Stimulated activated naive CD8-positive, alpha-beta T cell treated with anti-CD3 and anti-CD28 coated beads, Interleukin-15, amount 100 ng/mL, for 72 hours (primary cell): ENCODE data around the gene ARTN.

Experiments
- ATAC-seq: fragments of 150-1000 bp; cut with Tn5 transposase; 2 replicates; pipeline ENCODE4 v1.10.0; 2021; ENCODE audit warnings: mild to moderate bottlenecking, moderate library complexity
- DNase-seq, 2 donors: peaks; one replicate each; pipeline ENCODE4 v3.0.0; 2021 to 2022
- H3K27ac Mint-ChIP-seq, 2 donors: one replicate each; pipeline ENCODE4 v1.8.0; 2022; ENCODE audit warnings: mild to moderate bottlenecking in 2 of 2, mixed read lengths in 2 of 2, moderate library complexity in 2 of 2
- H3K27me3 Mint-ChIP-seq: one replicate; pipeline ENCODE4 v1.8.0; 2022; ENCODE audit warnings: mixed read lengths
- H3K4me1 Mint-ChIP-seq: one replicate; pipeline ENCODE4 v1.8.0; 2022; ENCODE audit warnings: mild to moderate bottlenecking, mixed read lengths
- H3K4me3 Mint-ChIP-seq, 2 donors: one replicate each; pipeline ENCODE4 v1.8.0; 2022; ENCODE audit warnings: mild to moderate bottlenecking in 2 of 2, mixed read lengths in 2 of 2, moderate library complexity in 1 of 2
- H3K9me3 Mint-ChIP-seq, 2 donors: one replicate each; pipeline ENCODE4 v1.8.0; 2022; ENCODE audit warnings: mixed read lengths in 2 of 2

The ARTN gene

GRCh38 chr1:43913666-43914360 is 19.8 kb upstream of the ARTN start:
- Mint-ChIP-seq H3K9me3 (no peaks in the 10 kb centered on the region), H3K27me3 (no peaks in the 10 kb centered on the region), H3K4me3 (no peak overlapping the region), H3K4me1 (no peaks in the 10 kb centered on the region), H3K27ac (no peak overlapping the region)
- DNase-seq (no peak), ATAC-seq (no peak)

DNA sequence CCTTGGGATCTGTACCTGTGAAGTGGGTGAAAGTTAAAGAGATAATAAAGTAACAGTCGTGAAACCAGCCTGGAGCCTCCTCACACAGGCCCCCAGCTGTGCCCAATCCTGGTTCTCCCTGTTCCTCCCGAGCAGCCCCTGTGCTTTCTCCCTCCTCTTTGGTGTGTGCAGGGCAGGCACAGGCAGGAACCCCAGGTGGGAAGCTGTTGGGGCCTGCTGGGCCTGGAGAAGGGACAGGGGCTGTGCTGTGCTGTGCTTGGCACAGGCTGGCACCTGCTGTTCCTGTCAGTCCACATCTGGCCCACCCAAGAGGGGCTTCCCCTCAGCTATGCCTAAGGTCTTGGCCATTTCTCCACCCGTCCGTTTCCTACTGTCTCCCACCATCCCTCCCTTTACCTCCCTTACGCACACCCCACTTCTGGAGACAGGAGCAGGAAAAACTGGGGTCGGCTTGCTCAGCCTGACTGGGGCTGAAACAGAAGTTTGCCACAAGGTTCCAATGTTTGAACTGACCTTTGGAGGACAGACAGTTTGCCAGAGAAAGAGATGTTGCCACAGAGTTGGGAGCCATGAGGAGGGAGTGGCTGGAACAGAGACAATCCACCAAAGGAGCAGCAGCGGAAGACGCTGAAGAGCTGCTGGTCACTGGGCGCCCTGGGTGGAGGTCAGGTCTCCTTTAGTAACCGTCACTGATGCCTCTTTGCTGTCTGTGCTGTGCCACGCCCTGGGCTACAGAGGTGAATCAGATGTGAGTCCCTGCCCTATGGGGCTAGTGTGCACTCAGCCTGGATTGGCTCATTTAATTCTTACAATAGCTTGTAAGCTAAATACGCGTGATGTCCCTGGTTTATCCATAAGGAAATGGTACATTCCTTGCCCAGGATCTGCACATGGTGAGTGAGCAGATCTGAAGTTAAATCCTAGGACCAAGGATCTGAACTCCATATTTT is 18.8 kb upstream of the ARTN start:
- no peaks in the 10 kb centered on the region for H3K27me3 Mint-ChIP-seq
- H3K4me3 Mint-ChIP-seq: no peak overlapping the region
- H3K9me3 Mint-ChIP-seq: no peaks in the 10 kb centered on the region
- DNase-seq: no peak
- no peak overlapping the region for H3K27ac Mint-ChIP-seq
- no peak for ATAC-seq
- H3K4me1 Mint-ChIP-seq: peaks cover 7% of the 10 kb centered on the region

GRCh38 chr1:43919906-43920305 is 13.7 kb upstream of the ARTN start:
- Mint-ChIP-seq H3K9me3 (no peaks in the 10 kb centered on the region), H3K4me1 (peaks cover 13% of the 10 kb centered on the region), H3K27ac (no peak overlapping the region), H3K27me3 (no peaks in the 10 kb centered on the region), H3K4me3 (no peak overlapping the region)
- ATAC-seq: no peak
- no peak for DNase-seq

DNA sequence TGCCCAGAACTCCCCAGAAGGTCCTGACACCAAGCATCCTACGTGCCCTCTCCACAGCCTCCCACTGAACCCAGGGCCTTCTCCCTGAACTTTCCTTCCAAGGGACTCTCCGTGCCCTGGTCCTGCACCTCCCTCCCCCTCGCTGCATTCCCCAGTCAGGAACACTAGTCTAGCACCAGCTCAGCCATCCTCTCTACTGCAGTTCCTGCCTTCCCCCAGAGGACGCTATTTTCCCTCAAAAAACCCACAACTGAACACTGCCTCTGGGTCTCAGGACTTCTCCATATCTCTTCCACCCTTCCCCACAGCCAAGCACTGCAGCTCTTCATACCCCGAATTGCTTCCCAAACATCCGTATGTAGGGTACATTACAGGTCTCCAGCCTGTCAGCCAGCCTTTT is 12.6 kb upstream of the ARTN start:
- DNase-seq: no peak
- H3K4me3 Mint-ChIP-seq: no peak overlapping the region
- H3K27ac Mint-ChIP-seq: peak overlapping the region in 1 of 2 donors; percentile 1

GRCh38 chr1:43924516-43924915 is 9.1 kb upstream of the ARTN start:
- H3K27me3 Mint-ChIP-seq: no peaks in the 10 kb centered on the region
- peaks cover 12% of the 10 kb centered on the region for H3K4me1 Mint-ChIP-seq
- H3K4me3 Mint-ChIP-seq: no peak overlapping the region
- H3K27ac Mint-ChIP-seq: no peak overlapping the region
- ATAC-seq: no peak
- no peaks in the 10 kb centered on the region for H3K9me3 Mint-ChIP-seq
- no peak for DNase-seq

More for the DNA sequence above, 12.6 kb upstream of the ARTN start:
- no peak for ATAC-seq
- Mint-ChIP-seq H3K4me1 (peaks cover 13% of the 10 kb centered on the region), H3K27me3 (no peaks in the 10 kb centered on the region), H3K9me3 (no peaks in the 10 kb centered on the region)

DNA sequence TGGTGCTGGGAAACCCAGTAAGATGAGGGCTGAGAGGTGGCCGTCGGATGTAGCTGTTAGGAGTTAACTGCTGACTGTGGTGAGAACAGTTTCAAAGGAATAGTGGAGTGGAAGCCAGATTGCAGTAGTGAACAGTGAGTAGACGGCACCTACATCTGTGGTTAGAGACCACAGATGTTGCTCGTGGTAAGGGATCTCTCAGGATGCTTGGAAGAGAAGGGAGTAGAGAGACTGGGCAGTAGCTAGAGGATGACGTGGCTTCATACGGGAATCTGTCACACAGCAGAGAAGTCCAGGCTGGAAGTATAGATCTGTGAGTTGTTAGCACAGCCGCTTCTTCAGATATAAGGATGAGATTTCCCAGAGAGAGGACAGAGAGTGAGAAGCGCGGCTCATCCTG is 7.8 kb upstream of the ARTN start:
- no peak overlapping the region for H3K4me3 Mint-ChIP-seq
- H3K9me3 Mint-ChIP-seq: no peaks in the 10 kb centered on the region
- H3K4me1 Mint-ChIP-seq: peaks cover 7% of the 10 kb centered on the region
- no peak for ATAC-seq
- no peaks in the 10 kb centered on the region for H3K27me3 Mint-ChIP-seq
- no peak for DNase-seq
- H3K27ac Mint-ChIP-seq: no peak overlapping the region

- Mint-ChIP-seq H3K4me3 (no peak overlapping the region), H3K9me3 (no peaks in the 10 kb centered on the region), H3K4me1 (peaks cover 29% of the 10 kb centered on the region), H3K27ac (no peak overlapping the region), H3K27me3 (peaks cover 33% of the 10 kb centered on the region)
- ATAC-seq (peak; percentile 39), DNase-seq (peak in 1 of 2 donors; percentile 18)
Observed at GRCh38 chr1:43930168-43930948, 3.2 kb upstream of the ARTN start.

DNA sequence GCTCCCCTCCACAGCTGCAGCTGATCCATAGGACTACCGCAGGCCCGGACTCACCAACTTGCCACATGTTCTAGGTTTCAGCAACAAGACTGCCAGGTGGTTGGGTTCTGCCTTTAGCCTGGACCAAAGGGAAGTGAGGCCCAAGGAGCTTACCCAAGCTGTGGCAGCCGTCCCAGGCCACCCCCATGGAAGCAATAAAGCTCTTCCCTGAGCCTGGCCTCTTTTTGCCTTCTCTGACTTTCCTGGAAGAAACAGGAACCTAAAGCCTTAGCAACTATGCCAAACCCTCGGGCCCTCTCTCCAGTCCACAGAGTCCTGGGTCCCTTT is 2.7 kb upstream of the ARTN start:
- Mint-ChIP-seq H3K4me1 (peaks cover 34% of the 10 kb centered on the region), H3K27me3 (peaks cover 38% of the 10 kb centered on the region), H3K27ac (no peak overlapping the region), H3K4me3 (no peak overlapping the region), H3K9me3 (no peaks in the 10 kb centered on the region)
- DNase-seq (no peak), ATAC-seq (no peak)

DNA sequence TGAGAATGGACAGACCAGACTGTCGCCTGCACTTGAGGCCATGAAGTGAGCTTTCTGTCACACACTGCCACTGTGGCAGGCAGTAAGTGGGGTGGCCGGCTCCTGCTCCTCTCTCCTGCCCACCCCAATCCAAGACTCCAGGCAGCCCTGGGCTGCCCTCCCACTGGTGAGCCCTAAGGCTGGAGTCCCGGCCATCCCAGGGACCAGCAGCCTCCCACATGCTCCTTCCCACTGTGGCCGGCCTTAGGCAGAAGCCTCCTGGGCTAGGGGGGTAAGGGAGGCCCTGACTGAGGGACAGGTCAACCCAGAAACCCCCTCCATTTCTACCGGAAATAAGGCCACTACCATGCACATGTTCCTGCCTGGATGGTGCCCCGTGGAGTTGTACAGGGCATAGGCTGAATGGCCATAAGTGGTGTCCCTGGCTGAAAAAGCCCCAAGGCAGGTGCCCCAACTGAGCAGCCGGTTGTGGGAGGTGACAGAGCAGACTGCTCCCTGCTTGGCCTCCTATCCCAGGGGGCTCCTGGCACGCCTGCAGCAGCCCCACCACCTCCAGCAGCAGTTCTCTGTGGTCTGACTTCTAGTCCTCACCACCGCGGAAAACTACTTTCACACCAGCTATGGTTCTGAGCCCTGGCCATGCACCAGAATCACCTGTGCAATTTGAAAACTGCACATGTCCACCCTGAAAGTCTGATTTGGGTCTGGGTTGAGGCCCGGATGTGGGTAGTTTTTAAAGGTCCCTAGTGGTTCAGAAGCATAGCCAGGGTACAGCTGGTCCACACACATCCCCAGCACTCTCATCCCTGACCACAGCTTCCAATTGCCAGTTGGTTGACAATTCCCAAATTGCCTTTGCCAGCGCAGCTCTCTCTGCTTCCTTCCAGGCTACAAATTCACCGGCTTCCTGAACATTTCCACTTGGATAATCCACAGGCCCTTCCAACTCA is 1.6 kb upstream of the ARTN start:
- H3K27me3 Mint-ChIP-seq: peaks cover 45% of the 10 kb centered on the region
- ATAC-seq (no peak), DNase-seq (no peak)
- H3K27ac Mint-ChIP-seq: no peak overlapping the region
- peaks cover 39% of the 10 kb centered on the region for H3K4me1 Mint-ChIP-seq
- H3K4me3 Mint-ChIP-seq: no peak overlapping the region
- H3K9me3 Mint-ChIP-seq: no peaks in the 10 kb centered on the region

DNA sequence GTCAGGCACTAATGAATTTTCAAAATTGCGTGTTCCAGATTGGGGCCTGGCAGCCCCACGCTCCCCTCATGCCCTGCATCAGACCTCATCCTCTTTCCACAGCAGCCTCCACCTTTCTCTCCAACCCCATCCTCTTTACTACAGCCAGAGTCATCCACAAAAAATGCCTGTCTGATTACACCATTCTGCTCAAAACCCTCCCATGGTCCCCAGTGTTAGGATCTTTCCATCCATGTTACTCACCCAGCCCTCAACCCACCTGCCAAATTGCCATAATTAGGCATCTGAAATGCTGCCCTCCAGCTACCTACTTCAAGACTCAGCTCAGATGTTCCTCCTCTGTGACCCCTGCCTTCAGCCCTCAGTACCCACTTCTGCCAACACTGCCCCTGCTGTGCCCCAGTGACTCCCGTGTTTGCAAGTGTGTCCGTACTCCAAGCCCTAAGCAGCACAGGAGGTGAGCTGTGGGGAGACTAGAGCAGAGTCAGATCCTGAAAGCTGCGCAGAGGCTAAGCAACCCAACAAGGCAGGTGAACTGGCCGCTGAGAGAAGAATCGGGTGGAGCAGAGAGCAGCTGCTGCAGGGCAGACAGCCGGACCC is 715 bp upstream of the ARTN start:
- DNase-seq (peak in 1 of 2 donors; percentile 7), ATAC-seq (no peak)
- Mint-ChIP-seq H3K27me3 (peaks cover 45% of the 10 kb centered on the region), H3K4me1 (peaks cover 39% of the 10 kb centered on the region), H3K4me3 (peak overlapping the region in 1 of 2 donors; percentile 81), H3K27ac (peak overlapping the region in 1 of 2 donors; percentile 1), H3K9me3 (no peaks in the 10 kb centered on the region)

DNA sequence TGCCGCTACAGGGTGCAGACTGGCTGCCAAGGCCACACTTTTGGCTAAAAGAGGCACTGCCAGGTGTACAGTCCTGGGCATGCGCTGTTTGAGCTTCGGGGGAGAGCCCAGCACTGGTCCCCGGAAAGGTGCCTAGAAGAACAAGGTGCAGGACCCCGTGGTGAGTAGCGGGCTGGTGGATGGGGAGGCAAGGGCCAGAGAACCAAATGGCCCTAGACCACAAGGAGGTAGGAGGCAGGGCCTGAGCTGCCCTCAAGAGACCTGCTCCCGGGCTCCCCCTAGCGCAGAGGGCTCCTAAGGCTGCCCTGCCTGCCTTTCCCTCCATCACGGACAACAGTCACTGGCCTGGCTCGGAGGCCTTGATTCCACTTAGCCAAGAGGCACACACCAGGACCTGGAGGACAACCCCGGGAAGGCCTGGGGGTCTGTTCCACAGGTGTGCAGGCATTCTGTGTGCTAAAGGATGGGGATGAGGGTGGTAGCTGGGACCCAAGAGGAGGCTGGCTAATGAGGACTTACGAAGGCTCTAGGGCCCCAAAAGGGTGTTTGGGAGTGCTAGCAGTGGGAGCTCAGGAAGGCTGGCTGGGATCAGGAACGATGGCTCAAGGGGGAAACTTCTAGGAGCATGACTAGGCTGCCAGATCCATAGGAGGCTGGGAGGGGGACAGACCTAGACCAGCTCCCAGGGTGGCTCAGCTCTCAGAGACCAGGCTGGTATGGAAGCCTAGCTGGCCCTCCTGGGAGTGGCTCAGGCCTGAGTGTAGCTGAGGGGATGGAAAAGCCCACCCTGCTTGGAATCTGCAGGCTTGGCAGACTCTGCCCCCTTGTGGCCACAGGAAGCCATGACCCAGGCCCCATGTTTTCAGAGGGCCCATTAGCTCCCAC is 742 bp downstream of the ARTN start:
- ATAC-seq: peak; percentile 67
- DNase-seq: peak; percentile 64 to 65
- Mint-ChIP-seq H3K9me3 (no peaks in the 10 kb centered on the region), H3K4me3 (peak overlapping the region; percentile 53 to 81), H3K27me3 (peaks cover 45% of the 10 kb centered on the region), H3K27ac (peak overlapping the region; percentile 24 to 43), H3K4me1 (peaks cover 38% of the 10 kb centered on the region)

DNA sequence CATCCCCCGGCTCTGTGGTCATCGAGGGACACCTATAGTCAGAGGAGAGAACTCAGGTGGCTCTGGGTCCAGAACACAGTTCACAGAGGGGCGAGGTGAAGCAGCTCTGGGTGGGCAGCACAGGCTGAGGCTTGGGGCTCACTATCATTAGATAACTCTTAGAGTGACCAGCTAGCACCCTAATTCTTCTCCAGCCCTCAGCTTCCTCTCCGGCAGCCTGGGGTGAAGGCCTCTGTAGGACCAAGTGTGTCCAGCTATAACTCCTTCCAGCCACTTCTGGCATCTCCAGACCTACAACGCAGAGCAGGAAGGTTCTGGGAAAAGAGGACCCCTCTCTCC is 1.4 kb downstream of the ARTN start:
- Mint-ChIP-seq H3K9me3 (no peaks in the 10 kb centered on the region), H3K27ac (peak overlapping the region in 1 of 2 donors; percentile 36), H3K27me3 (peaks cover 45% of the 10 kb centered on the region), H3K4me3 (peak overlapping the region in 1 of 2 donors; percentile 81), H3K4me1 (peaks cover 32% of the 10 kb centered on the region)
- DNase-seq (no peak), ATAC-seq (no peak)

DNA sequence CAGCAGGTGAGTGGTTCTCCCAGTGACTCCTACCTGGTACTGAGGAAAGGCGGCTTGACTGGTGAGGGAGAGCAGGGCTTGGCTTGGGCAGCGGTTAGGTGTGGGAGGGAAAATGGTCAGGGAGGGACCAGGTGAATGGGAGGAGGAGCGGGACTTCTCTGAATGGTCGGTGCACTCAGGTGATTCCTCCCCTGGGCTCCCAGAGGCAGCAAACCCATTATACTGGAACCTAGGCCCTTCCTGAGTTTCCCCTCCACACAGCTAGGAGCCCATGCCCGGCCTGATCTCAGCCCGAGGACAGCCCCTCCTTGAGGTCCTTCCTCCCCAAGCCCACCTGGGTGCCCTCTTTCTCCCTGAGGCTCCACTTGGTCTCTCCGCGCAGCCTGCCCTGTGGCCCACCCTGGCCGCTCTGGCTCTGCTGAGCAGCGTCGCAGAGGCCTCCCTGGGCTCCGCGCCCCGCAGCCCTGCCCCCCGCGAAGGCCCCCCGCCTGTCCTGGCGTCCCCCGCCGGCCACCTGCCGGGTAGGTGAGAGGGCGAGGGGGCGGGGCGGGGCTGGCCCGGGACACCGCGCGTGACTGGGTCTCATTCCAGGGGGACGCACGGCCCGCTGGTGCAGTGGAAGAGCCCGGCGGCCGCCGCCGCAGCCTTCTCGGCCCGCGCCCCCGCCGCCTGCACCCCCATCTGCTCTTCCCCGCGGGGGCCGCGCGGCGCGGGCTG is 2.3 kb downstream of the ARTN start:
- H3K4me1 Mint-ChIP-seq: peaks cover 32% of the 10 kb centered on the region
- H3K27me3 Mint-ChIP-seq: peaks cover 45% of the 10 kb centered on the region
- H3K27ac Mint-ChIP-seq: peak overlapping the region in 1 of 2 donors; percentile 64
- no peaks in the 10 kb centered on the region for H3K9me3 Mint-ChIP-seq
- ATAC-seq (peak; percentile 1), DNase-seq (no peak)
- H3K4me3 Mint-ChIP-seq: peak overlapping the region; percentile 11 to 55
